ENCODE data around the gene TSPOAP1.

Gene TSPOAP1

GRCh38 chr17:58303971-58304749 lies 24.4 kb downstream of the TSPOAP1 start:
- no peaks in the 10 kb centered on the region for H3K4me1 ChIP-seq (ENCODE audit: control insufficient read depth in 5 of 5, insufficient read depth in 5 of 5, low read length in 5 of 5)
- peaks cover 0 to 26% (median 10%) of the 10 kb centered on the region in 5 donors for H3K27me3 ChIP-seq (ENCODE audit: control insufficient read depth in 5 of 5, insufficient read depth in 4 of 5, low read length in 5 of 5)
- H3K27ac ChIP-seq (ENCODE audit: low read depth, low read length) = no peak overlapping the region
- H3K4me3 ChIP-seq (ENCODE audit: low read depth in 1 of 5, low read length in 5 of 5) = no peak overlapping the region
- no peaks in the 10 kb centered on the region for H3K36me3 ChIP-seq (ENCODE audit: control insufficient read depth in 5 of 5, insufficient read depth in 5 of 5, low read length in 5 of 5)
- H3K9me3 ChIP-seq (ENCODE audit: control insufficient read depth in 5 of 5, low read length in 5 of 5) = no peaks in the 10 kb centered on the region
- H3K9ac ChIP-seq (ENCODE audit: low read length in 5 of 5) = no peak overlapping the region

- Histone ChIP-seq H3K4me1 (ENCODE audit: control insufficient read depth in 5 of 5, insufficient read depth in 5 of 5, low read length in 5 of 5) (no peaks in the 10 kb centered on the region), H3K9me3 (ENCODE audit: control insufficient read depth in 5 of 5, low read length in 5 of 5) (no peaks in the 10 kb centered on the region), H3K4me3 (ENCODE audit: low read depth in 1 of 5, low read length in 5 of 5) (no peak overlapping the region), H3K9ac (ENCODE audit: low read length in 5 of 5) (no peak overlapping the region), H3K27ac (ENCODE audit: low read depth, low read length) (no peak overlapping the region), H3K36me3 (ENCODE audit: control insufficient read depth in 5 of 5, insufficient read depth in 5 of 5, low read length in 5 of 5) (no peaks in the 10 kb centered on the region), H3K27me3 (ENCODE audit: control insufficient read depth in 5 of 5, insufficient read depth in 4 of 5, low read length in 5 of 5) (peaks cover 0 to 21% (median 8%) of the 10 kb centered on the region in 5 donors)
Observed at GRCh38 chr17:58302919-58303585, 25.5 kb downstream of the TSPOAP1 start.

- H3K36me3 ChIP-seq (ENCODE audit: control insufficient read depth in 5 of 5, insufficient read depth in 5 of 5, low read length in 5 of 5) = no peaks in the 10 kb centered on the region
- H3K9ac ChIP-seq (ENCODE audit: low read length in 5 of 5) = no peak overlapping the region
- H3K4me3 ChIP-seq (ENCODE audit: low read depth in 1 of 5, low read length in 5 of 5) = no peak overlapping the region
- H3K9me3 ChIP-seq (ENCODE audit: control insufficient read depth in 5 of 5, low read length in 5 of 5) = no peaks in the 10 kb centered on the region
- H3K27ac ChIP-seq (ENCODE audit: low read depth, low read length) = no peak overlapping the region
- no peaks in the 10 kb centered on the region for H3K4me1 ChIP-seq (ENCODE audit: control insufficient read depth in 5 of 5, insufficient read depth in 5 of 5, low read length in 5 of 5)
- peaks cover 0 to 20% (median 8%) of the 10 kb centered on the region in 5 donors for H3K27me3 ChIP-seq (ENCODE audit: control insufficient read depth in 5 of 5, insufficient read depth in 4 of 5, low read length in 5 of 5)
Observed at GRCh38 chr17:58302171-58302918, 26.2 kb downstream of the TSPOAP1 start.

GRCh38 chr17:58301504-58302150 lies 27.0 kb downstream of the TSPOAP1 start:
- Histone ChIP-seq H3K9me3 (ENCODE audit: control insufficient read depth in 5 of 5, low read length in 5 of 5) (no peaks in the 10 kb centered on the region), H3K9ac (ENCODE audit: low read length in 5 of 5) (no peak overlapping the region), H3K36me3 (ENCODE audit: control insufficient read depth in 5 of 5, insufficient read depth in 5 of 5, low read length in 5 of 5) (no peaks in the 10 kb centered on the region), H3K4me3 (ENCODE audit: low read depth in 1 of 5, low read length in 5 of 5) (no peak overlapping the region), H3K4me1 (ENCODE audit: control insufficient read depth in 5 of 5, insufficient read depth in 5 of 5, low read length in 5 of 5) (no peaks in the 10 kb centered on the region), H3K27ac (ENCODE audit: low read depth, low read length) (no peak overlapping the region), H3K27me3 (ENCODE audit: control insufficient read depth in 5 of 5, insufficient read depth in 4 of 5, low read length in 5 of 5) (peaks cover 0 to 18% (median 8%) of the 10 kb centered on the region in 5 donors)

- Histone ChIP-seq H3K9ac (ENCODE audit: low read length in 5 of 5) (no peak overlapping the region), H3K4me1 (ENCODE audit: control insufficient read depth in 5 of 5, insufficient read depth in 5 of 5, low read length in 5 of 5) (no peaks in the 10 kb centered on the region), H3K4me3 (ENCODE audit: low read depth in 1 of 5, low read length in 5 of 5) (no peak overlapping the region), H3K27ac (ENCODE audit: low read depth, low read length) (no peak overlapping the region), H3K27me3 (ENCODE audit: control insufficient read depth in 5 of 5, insufficient read depth in 4 of 5, low read length in 5 of 5) (peaks cover 0 to 17% (median 8%) of the 10 kb centered on the region in 5 donors), H3K36me3 (ENCODE audit: control insufficient read depth in 5 of 5, insufficient read depth in 5 of 5, low read length in 5 of 5) (no peaks in the 10 kb centered on the region), H3K9me3 (ENCODE audit: control insufficient read depth in 5 of 5, low read length in 5 of 5) (no peaks in the 10 kb centered on the region)
Observed at GRCh38 chr17:58300336-58300735, 28.3 kb downstream of the TSPOAP1 start.

GRCh38 chr17:58294034-58294433 lies 34.6 kb downstream of the TSPOAP1 start:
- H3K36me3 ChIP-seq (ENCODE audit: control insufficient read depth in 5 of 5, insufficient read depth in 5 of 5, low read length in 5 of 5) = no peaks in the 10 kb centered on the region

GRCh38 chr17:58291246-58291645 lies 37.3 kb downstream of the TSPOAP1 start:
- H3K4me1 ChIP-seq (ENCODE audit: control insufficient read depth in 5 of 5, insufficient read depth in 5 of 5, low read length in 5 of 5) = no peaks in the 10 kb centered on the region
- H3K4me3 ChIP-seq (ENCODE audit: low read depth in 1 of 5, low read length in 5 of 5) = no peak overlapping the region
- H3K27ac ChIP-seq (ENCODE audit: low read depth, low read length) = no peak overlapping the region
- no peaks in the 10 kb centered on the region for H3K9me3 ChIP-seq (ENCODE audit: control insufficient read depth in 5 of 5, low read length in 5 of 5)
- H3K9ac ChIP-seq (ENCODE audit: low read length in 5 of 5) = no peak overlapping the region
- H3K36me3 ChIP-seq (ENCODE audit: control insufficient read depth in 5 of 5, insufficient read depth in 5 of 5, low read length in 5 of 5) = no peaks in the 10 kb centered on the region
- H3K27me3 ChIP-seq (ENCODE audit: control insufficient read depth in 5 of 5, insufficient read depth in 4 of 5, low read length in 5 of 5) = peaks cover 0 to 9% (median 0%) of the 10 kb centered on the region in 5 donors

More at GRCh38 chr17:58294034-58294433, 34.6 kb downstream of the TSPOAP1 start:
- Histone ChIP-seq H3K27me3 (ENCODE audit: control insufficient read depth in 5 of 5, insufficient read depth in 4 of 5, low read length in 5 of 5) (peaks cover 0 to 6% (median 0%) of the 10 kb centered on the region in 5 donors), H3K4me3 (ENCODE audit: low read depth in 1 of 5, low read length in 5 of 5) (no peak overlapping the region), H3K4me1 (ENCODE audit: control insufficient read depth in 5 of 5, insufficient read depth in 5 of 5, low read length in 5 of 5) (no peaks in the 10 kb centered on the region), H3K9ac (ENCODE audit: low read length in 5 of 5) (no peak overlapping the region), H3K9me3 (ENCODE audit: control insufficient read depth in 5 of 5, low read length in 5 of 5) (no peaks in the 10 kb centered on the region), H3K27ac (ENCODE audit: low read depth, low read length) (no peak overlapping the region)

GRCh38 chr17:58289869-58290268 lies 38.7 kb downstream of the TSPOAP1 start:
- Histone ChIP-seq H3K36me3 (ENCODE audit: control insufficient read depth in 5 of 5, insufficient read depth in 5 of 5, low read length in 5 of 5) (no peaks in the 10 kb centered on the region), H3K9ac (ENCODE audit: low read length in 5 of 5) (no peak overlapping the region), H3K27me3 (ENCODE audit: control insufficient read depth in 5 of 5, insufficient read depth in 4 of 5, low read length in 5 of 5) (peaks cover 0 to 9% (median 0%) of the 10 kb centered on the region in 5 donors), H3K4me3 (ENCODE audit: low read depth in 1 of 5, low read length in 5 of 5) (no peak overlapping the region), H3K4me1 (ENCODE audit: control insufficient read depth in 5 of 5, insufficient read depth in 5 of 5, low read length in 5 of 5) (no peaks in the 10 kb centered on the region), H3K9me3 (ENCODE audit: control insufficient read depth in 5 of 5, low read length in 5 of 5) (no peaks in the 10 kb centered on the region), H3K27ac (ENCODE audit: low read depth, low read length) (no peak overlapping the region)

GRCh38 chr17:58285422-58285810 lies 43.2 kb downstream of the TSPOAP1 start:
- Histone ChIP-seq H3K36me3 (ENCODE audit: control insufficient read depth in 5 of 5, insufficient read depth in 5 of 5, low read length in 5 of 5) (no peaks in the 10 kb centered on the region), H3K27me3 (ENCODE audit: control insufficient read depth in 5 of 5, insufficient read depth in 4 of 5, low read length in 5 of 5) (peaks cover 4 to 12% (median 8%) of the 10 kb centered on the region in 5 donors), H3K9ac (ENCODE audit: low read length in 5 of 5) (no peak overlapping the region), H3K4me1 (ENCODE audit: control insufficient read depth in 5 of 5, insufficient read depth in 5 of 5, low read length in 5 of 5) (no peaks in the 10 kb centered on the region), H3K9me3 (ENCODE audit: control insufficient read depth in 5 of 5, low read length in 5 of 5) (no peaks in the 10 kb centered on the region), H3K27ac (ENCODE audit: low read depth, low read length) (no peak overlapping the region), H3K4me3 (ENCODE audit: low read depth in 1 of 5, low read length in 5 of 5) (no peak overlapping the region)

All from subcutaneous abdominal adipose tissue (tissue), 5 donors.